ENCODE results near the gene FERMT1.

DNA sequence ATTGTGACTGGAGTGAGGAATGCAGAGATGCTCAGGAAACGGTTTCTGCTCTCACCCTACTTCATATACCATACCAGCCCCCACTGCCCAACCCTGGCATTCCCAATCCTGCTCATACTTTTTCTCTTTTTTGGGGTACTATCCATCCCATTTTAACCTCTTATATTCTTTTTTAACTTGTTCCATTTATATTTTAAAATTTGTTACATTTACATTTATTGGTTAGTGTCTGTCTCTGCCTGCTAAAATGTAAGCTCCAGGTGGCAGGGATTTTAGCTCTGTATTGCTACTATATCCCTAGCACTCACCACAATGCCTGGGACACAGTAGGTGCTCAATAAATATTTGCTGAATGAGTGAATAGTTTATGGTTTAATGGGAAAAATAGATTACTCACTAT lies 8.1 kb downstream of the FERMT1 start:
- no peak for TF ChIP-seq POLR2A (IDR thresholded peaks at IDR 0.05; ENCODE audit: low read length)
- no peak for TF ChIP-seq GATA1 (IDR thresholded peaks at IDR 0.05; ENCODE audit: low read depth, low read length)

Data from erythroblast (primary cell).